ENCODE measurements around the gene CABP1.

CABP1 gene

DNA sequence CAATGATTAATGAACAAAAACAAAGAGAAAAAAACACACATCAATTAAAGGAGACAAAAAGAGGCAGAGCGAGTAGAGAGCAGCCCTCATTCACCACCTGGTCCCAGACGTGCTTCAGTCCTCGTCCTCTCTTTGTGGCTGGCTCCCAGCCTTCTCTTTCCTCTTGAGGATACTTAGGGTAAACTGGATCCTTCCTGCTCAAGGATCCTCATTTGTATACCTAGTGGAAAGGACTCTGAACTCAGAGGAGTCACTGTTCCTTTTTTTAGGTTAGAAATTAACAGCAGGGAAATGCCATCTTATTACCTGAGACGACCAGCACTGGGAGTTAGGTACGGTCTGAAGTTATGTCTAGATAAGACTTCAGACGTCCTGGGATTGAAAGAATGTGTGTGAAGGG, 56.2 kb downstream of the CABP1 start:
- no peak for DNase-seq (ENCODE audit: low spot score)

DNA sequence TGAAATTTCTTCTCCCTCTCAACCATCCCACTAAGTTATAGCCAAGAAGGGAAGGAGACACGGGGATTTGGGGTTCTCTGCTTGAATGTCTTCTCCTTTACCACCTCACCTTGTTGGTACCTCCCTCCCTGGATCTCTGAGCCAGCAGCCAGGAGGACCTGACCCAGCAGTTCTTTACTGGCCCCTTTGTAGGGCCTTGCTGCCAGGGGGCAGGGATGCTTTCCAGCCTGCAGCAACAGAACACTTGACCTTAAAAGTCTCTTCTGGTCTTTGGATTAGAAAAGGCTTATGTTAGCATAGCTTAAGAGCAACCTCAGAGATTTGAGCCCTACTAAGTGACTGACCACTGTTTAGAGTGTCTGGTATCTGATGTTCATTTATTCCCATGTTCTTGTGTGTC, 56.9 kb downstream of the CABP1 start:
- no peak for DNase-seq (ENCODE audit: low spot score)

DNA sequence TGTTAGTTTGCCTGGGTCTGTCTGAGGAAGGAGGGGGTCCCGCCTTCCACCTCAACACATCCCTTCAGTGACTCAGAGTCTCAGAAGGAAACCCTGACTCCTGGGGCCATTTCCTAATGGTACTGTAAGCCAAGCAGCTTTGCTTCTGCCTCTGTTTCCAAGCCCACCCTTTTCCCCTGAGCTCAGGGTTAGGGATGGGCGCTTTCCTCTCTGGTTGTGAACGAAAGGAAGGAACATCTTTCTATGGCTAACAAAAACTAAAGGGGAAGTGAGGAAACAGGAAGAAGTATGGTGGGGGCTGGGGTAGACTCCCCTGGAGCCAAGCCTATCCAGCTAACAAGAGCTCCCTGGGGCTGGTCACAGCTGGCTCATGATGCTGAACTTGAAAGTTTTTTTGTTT, 58.2 kb downstream of the CABP1 start:
- no peak for DNase-seq (ENCODE audit: low spot score)

DNA sequence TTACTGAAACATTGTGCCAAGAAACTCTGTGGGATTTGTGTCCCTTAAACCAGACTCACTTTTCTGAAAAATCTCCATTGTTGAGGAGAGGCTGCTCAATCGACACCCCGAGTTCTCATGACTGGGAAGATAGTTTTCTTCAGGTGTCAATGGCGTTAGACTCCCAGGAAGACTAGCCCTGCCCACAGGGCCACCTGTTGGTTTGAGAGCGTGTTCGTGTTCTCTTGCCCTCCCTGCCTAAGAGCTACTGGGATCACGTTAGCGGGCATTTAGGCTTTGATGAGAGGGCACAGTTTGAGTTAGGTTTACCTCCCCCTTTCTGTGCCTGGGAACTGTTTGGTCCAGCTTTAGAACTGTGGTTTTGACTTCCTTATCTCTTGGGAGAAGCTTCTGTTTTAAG, 59.1 kb downstream of the CABP1 start:
- no peak for DNase-seq (ENCODE audit: low spot score)

DNA sequence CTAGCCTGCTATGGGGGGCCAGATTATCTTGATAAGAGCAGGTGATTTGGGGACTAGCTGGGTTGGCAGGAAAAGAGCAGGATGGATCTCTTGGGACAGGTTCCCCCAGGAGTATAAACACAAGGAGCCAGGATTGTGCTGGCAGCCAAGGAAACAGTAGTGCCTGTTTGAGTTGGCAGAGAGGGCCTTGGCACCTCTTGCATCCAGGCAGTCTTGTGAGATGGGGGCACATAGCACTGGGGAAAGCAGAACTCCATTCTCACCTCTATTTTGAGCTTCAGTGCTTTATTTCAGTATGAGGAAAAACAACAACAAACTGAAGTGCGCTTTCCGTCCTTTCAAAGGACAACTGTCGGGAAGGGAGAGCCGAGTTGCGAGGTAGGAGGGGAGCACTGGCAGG, 60.5 kb downstream of the CABP1 start:
- DNase-seq (ENCODE audit: low spot score) = no peak

DNA sequence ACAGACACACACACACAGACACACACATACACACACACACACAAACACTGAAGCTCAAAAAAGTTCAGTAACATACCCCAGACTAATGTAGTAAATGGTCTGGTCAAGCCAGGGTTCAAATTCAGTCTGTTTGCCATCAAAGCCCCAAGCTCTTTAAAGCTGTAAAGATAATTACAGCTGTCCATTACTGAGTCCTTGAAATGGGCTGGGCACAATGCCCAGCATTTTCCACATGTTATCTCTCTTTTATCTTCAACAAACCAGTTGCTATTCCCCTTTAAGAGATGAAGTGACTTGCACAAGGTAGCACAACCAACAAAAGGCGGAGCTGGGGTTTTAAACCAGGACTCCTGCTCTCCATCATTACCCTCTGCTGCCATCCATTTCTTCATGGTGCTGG, 62.2 kb downstream of the CABP1 start:
- DNase-seq (ENCODE audit: low spot score) = no peak

DNA sequence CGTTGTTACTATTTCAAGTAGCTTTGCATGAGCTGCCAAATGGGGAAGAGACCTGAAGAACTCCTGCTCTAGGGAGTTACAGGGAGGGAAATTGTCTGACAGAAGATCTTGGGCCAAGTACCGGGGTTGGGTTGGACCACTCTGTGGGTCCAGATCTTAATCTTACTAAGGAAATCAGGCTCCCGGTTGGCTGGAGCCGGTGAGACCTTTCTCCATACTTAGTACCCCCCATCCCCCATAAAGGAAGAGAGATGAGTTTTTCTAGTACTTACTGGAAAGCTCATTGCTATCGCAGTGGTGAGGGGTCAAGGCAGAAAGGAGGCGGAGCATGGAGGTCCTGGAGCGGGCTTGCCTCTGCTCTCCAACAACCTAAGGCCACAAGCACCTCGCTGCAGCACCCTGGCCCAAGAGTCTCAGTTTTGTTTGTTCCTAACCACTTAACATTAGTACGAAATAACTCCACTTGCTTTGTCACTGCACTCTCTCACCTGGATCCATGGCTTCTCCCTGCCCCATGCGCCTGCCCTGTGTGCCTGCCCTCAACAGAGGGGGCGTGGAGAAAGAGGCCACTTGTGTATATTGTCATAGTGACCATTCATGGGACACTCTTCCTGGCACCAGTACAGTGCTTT, 63.0 kb downstream of the CABP1 start:
- no peak for DNase-seq (ENCODE audit: low spot score)

DNA sequence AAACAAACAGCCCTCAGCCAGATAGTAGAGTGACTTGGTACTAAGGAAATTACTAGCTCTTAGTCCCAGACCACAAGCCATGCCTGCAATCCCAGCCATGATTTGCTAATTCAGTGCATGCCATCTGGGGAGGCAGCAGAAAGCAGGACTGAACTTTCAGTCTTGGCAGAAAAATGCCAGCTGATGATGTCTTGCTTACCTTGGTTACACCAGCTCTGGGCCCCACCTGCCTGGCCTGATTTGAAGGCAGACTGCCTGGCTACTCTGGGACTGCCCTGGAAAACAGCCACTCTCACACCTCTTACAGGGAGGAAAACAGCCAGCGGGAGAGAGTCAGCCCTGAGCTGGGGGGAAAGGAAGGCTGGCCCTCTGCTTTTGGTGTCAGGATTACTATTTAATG, 65.2 kb downstream of the CABP1 start:
- no peak for DNase-seq (ENCODE audit: low spot score)

DNA sequence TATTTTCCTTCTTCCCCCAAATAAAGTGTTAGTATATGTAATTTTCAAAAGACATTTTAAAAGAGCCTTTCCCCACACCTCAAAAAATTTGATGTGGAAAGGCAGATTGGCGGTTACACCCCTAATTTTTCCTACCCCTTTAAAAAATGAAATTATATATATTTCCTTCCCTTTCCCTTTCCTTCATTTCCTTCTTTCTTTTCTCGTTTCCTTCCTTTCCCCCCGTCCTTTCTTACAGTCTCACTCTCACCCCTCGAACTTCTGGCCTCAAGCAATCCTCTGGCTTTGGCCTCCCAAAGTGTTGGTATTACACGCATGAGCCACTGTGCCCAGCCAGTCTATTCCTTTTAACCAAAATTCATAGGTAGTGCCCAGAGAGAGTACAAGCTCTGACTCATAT, 65.6 kb downstream of the CABP1 start:
- DNase-seq (ENCODE audit: low spot score) = no peak

DNA sequence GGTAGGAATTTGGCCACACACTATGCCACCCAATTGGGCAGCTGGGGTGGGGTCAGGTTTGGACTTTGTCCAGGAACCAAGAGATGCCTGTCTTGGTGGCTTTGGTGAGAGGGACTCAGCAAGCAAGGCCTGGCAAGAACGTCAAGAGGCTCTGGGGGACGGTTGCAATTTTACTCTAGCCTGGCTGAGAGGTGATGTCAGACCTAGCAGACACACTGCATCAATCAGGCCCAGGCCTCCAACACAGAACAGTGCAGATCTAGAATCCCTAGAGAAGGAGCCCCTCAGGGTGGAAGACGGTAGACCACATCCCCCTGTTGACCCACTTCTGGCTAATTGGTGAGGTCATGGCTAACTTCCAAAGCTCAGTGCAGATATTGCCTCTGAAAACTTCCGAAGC, 68.2 kb downstream of the CABP1 start:
- DNase-seq (ENCODE audit: low spot score) = no peak

DNA sequence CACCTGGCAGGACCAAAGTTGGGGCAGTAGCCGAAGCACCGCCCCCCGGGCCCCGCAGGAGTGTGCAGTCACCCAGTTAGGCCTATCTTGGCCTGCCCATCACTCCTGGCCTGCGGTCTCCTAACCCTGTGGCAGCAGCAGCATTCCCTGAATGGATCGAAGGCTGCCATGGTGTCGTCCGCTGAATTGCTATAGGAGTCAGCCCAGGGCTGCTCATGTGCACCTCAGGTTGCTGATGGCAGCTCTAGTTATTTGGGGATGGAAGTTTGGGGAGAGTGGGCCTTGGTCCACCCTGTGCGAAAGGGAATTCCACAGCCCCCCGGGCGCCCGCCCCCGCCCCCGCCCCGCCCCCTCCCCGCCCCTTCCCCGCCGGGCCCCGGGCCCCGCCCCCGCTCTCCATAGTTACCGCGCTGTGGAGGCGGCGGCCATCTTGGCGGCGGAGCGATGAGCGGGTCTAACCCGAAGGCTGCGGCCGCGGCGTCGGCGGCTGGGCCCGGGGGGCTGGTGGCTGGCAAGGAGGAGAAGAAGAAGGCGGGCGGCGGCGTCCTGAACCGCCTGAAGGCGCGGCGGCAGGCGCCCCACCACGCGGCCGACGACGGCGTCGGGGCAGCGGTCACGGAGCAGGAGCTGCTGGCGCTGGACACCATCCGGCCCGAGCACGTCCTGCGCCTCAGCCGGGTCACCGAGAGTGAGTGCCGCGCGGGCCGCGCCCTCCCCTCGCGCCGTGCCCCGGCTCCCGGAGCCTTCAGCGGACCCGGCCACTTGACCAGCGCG, 69.8 kb downstream of the CABP1 start, which contains the start of gene UNC119B:
Gene UNC119B (plus strand): TSS at position 428 of the 774 bp plus-strand sequence. CDS start 17 bp downstream, at position 445.
- DNase-seq (ENCODE audit: low spot score) = peak; percentile 69

DNA sequence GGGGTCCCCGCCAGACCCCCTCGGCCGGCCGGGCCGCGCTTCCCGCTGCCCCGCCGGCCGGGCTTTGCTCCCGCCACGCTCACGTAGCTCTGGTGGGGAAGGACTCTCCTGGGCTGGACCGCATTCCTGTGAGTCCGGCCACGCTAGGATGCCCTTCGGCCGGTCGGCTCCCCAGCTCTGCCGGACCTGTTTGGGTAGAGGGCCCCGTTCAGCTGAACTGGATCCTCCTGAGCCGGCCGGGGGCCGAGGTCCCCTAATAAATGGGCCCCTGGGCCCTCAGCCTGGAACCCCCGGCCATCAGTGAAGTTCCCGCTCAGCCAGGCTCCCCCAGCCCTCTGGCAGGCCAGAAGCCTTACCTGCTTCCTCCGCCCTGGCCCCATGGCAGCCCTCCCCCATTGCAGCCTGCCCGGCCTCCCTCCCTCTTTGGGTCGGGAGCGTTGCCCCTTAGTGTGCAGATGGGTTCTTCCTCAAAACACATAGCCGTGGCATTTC, 70.4 kb downstream of the CABP1 start:
- no peak for DNase-seq (ENCODE audit: low spot score)

DNA sequence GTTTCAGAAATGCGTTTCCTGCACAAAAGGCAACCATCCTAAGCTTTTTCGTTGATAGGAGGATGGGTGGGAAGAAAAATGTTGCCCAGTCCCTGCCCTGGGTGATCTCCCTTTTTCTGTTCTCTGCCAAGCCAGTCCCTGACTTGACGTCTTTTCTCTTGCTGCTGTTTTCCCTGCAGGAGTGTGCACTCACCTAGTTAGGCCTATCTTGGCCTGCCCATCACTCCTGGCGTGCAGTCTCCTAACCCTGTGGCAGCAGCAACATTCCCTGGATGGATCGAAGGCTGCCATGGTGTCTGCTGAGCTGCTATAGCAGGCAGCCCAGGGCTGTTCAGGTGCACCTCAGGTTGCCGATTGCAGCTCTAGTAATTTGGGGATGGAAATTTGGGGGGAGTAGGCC, 71.0 kb downstream of the CABP1 start:
- DNase-seq (ENCODE audit: low spot score) = no peak

DNA sequence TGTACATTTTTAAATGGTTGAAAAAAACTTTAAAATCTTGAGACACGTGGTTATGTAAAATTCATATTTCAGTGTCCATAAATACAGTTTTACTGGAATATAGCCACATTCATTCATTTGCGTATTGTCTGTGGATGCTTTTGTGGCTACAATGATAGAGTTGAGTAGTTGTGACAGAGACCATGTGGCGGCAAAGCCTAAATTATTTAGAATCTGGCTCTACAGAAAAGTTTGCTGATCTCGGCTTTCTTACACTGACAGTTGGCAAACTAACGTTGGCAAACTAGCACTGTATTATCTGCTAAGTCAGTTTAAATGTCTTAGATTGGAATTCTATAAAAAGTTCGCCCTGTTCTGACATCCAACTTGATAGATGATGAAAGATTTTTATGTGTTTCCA, 72.2 kb downstream of the CABP1 start:
- DNase-seq (ENCODE audit: low spot score) = no peak

DNA sequence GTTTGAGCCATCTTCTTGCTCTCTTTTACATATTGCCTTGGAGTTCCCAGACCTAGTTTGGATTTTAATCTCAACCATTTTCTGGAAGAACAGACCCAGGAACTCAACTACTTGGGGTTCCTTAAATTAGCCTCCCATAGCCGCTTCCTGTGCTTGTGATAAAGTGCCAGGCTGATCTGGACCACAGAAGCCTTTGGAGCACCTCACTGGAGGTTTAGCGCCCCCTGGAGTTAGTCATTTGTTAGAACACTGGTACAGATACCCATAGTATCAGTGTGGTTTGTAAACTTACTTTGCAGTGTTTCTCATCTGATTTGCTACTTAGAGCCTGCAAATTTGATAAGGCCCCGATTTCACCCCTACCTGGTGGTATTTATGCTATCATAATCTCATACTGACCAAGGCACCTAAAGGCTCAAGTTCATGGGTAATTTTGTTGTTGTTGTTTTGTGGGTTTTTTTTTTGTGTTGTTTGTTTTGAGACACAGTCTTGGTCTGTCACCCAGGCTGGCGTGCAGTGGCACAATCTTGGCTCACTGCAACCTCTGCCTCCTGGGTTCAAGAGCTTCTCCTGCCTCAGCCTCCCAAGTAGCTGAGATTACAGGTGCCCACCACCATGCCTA, 73.5 kb downstream of the CABP1 start:
- peak; percentile 90 for DNase-seq (ENCODE audit: low spot score)

Data from hematopoietic multipotent progenitor cell treated with erythropoietin and hydrocortisone succinate and interleukin-3 and kit ligand, for 15 days (in vitro differentiated cells).